IPS-NIHi11 (cell line): ENCODE data around the gene WRNIP1.

Experiments
- DNase-seq: peaks from one replicate; pipeline ENCODE4 v3.0.0; 2012; ENCODE audit warnings: mixed read lengths, low spot score

The WRNIP1 gene

DNA sequence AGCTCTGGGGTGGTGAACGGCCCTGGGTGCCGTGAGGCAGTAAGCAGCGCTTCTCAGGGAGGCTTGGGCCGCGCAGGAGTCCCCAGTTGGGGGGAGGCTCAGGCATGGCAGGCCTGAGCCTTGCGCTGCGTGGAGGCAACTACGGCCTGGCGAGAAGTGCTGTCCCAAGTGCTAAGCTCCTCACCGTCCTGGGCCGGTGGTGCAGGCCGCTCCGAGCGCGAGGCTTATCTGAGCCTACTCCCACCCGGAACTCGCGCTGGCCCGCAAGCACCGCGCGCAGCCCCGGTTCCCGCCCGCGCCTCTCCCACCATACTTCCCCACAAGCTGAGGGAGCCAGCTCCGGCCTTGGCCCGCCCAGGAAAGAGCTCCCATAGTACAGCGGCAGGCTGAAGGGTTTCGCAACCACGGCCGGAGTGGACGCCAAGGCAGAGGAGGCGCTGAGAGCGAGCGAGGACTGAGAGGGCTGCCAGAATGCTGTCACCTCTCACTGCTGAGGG lies 1.8 kb upstream of the WRNIP1 start:
- DNase-seq = no peak

DNA sequence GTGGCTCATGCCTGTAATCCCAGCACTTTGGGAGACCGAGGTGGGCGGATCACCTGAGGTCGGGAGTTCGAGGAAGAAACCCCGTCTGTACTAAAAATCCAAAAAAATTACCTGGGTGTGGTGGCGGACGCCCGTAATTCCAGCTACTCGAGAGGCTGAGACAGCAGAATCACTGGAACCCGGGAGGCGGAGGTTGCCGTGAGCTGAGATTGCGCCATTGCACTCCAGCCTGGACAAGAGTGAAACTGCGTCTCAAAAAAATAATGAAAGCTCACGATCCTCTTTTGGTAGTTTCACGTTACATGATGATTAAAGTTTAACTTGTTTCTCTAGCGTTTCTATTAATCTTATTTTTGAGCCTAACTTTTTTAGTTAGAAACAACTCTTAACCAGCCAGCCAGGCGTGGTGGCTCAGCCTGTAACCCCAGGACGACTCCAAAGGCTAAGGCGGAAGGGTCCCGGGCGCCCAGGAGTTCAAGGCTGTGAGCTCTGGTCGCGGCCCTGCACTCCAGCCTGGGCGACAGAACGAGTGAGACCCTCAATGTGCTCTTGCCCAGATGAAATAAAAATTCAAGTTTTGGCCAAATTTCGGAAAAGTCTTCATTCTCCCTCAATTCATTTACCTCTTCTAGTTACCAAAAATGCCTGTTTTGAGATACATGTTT lies 1.2 kb upstream of the WRNIP1 start:
- DNase-seq = no peak

DNA sequence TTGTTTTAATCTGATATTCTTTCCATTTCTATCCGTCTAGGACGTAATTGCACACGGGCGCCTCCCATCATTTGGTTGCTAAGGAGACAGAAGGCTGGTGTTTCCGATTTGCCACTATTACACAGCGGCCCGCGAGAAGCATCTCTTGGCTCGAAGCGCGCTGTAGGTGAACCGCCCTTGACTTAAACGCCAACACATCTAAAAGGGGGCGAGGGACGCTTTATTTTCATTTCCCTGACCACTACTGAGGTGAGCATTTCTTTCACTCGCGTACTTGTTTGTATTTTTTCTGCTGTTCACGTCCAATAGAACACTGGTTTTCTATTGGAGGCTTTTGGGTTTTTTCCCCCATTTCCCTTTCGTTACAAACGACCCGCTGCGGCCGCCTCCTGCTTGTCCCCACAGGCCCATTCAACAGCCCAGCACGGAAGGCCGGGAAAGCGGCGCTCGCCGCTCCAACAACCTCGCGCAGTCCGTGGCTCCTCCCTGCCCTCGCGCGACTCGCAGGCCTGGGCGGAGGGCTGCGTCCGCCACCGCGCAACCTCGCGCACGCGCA lies 505 bp upstream of the WRNIP1 start:
- DNase-seq = peak; percentile 49

DNA sequence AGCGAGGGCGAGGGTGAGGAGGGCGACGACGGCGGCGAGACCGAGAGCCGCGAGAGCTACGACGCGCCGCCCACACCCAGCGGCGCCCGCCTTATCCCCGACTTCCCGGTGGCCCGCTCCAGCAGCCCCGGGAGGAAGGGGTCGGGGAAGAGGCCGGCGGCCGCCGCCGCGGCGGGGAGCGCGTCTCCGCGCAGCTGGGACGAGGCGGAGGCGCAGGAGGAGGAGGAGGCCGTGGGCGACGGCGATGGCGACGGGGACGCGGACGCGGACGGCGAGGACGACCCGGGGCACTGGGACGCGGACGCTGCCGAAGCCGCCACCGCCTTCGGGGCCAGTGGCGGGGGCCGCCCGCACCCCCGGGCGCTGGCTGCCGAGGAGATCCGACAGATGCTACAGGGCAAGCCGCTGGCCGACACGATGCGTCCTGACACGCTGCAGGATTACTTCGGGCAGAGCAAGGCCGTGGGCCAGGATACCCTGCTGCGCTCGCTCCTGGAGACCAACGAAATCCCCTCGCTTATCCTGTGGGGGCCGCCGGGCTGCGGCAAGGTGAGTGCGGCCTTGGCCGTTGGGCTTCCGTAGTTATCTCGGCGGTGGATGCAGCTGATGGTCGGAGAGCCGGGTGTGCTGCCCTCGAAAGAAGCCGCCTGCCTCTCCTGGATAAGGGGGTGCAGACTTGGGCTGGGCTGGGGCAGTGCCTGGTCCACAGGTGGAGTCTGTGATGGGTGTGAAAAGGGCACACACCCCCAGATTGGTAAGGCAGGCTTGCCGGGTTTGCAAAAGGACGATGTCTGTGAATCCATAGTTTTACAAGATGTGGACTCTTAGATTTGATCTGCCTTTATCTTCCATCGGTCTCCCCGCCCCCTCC lies 938 bp downstream of the WRNIP1 start:
- DNase-seq = peak; percentile 76

DNA sequence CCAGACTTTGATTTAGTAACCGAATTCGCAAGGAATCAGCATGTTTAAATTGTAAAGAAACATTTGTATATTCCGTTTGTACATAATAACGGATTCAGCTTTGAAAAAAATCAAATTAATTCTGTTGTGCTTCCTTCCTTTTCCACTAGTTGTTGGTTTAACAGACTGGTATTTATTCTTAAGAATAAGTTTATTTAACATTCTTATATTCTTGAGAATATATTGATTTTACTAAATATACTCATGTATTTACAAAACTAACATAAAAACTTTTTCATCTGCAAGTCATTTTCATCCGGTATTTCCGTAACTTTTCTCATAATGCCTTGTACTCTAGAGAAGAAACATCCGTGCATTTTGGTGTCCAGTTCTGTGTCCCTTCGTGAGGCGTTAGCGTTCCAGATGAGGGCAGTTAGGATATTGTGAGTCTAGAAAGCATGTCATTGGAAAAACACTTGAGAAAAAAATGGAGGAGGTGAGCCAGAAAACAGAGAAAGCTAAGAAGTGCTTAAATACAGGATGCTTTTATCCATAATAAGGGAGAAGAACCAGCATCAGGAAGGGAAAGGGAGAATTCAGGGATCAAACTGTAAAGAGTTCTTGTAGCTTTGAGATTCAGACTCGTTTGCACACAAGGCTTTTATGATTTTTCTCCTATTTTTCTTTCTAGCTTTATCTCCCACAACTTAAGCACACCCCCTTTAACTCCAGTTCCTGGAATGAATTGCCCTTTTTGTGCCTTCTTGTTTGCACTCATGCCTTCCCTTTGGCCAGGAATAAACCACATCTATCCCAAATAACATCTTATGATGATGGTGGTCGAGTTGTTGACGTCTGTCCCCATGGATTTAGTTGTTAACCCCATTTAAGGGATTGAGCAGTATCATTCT lies 1.8 kb downstream of the WRNIP1 start:
- DNase-seq = no peak

DNA sequence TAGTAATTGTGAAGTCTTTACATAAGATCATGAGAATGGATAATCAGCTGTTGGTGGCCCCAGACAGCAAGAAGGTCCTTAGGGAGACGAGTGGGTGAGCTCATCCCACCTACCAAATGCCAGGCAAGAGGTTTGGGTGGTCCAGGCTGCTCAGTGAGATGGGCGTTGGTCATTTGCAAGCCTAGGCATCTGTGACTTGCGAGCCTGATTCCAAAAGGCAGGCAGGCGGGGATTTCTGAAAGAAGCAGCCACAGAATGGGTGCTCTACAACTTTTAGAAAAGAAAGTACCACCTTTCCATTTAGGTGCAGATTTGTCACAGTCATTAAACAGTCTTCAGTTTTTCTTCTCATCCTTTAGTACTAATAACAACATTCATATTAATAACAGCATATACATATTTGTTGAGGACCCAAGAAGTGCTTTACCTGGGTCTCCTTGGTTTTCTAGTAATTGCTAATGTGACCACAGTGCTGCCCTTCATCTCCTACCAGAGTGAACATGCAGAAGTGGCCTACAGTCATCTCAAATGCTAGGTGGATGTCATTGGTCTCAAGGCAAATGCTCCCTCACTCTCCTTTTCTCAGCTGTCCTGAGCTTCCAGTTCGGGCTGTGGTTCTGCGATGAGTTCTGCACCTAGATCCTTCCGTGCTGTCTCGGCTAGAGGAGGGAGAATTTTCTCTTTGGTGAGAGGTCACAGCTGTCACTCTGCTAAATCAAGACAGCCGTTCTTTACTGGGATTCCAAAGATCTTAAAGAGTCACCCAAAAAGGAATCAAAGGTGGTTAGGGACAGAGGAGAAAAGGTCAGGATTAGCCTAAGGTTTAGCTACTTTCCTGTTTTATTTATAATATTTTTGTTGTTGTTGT lies 2.7 kb downstream of the WRNIP1 start:
- no peak for DNase-seq

DNA sequence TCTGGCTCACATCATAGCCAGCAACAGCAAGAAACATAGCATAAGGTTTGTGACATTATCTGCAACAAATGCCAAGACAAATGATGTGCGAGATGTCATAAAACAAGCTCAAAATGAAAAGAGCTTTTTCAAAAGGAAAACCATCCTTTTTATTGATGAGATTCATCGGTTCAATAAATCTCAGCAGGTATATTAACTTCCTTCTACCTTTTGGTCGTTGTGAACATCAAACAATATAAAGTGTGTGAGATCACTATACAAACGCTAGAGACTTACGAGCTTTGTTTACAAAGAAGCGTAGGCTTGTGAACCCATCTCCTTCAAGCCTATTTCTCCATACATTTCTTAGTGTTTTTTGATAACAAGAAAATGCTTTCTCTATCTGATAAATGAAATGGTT lies 3.5 kb downstream of the WRNIP1 start:
- DNase-seq = no peak

DNA sequence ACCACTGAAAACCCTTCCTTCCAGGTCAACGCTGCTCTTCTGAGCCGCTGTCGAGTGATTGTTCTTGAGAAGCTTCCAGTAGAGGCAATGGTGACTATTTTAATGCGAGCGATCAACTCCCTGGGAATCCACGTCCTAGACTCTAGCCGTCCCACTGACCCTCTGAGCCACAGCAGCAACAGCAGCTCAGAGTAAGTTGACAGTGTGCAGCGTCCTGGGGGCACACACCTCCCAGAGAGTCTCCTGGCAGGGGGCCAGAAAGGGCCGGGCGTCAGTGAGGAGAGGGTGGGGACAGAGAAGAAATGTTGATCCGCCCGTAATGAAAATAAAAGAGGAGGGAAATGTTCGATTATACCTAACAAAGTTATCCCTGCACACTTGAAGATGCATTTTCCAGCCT lies 5.0 kb downstream of the WRNIP1 start:
- no peak for DNase-seq

DNA sequence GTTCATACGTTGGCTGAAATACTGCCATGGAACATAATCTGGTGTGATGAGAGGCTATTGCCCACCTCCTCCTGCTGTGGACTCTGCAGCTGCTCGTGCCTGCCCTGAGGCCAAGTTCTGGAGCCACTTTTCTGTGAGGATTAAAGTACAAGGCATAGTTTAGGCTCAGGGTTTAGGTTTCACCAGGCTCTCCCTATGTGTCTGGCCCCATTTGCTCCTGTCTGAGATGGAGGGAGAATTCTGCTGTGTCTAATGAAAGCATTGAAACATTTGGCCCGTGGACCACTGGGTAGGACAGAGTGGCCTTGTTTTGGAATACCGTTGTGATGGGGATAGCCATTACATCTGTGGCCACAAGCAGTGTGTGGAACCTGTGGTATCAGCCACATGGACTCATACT lies 5.9 kb downstream of the WRNIP1 start:
- DNase-seq = no peak

DNA sequence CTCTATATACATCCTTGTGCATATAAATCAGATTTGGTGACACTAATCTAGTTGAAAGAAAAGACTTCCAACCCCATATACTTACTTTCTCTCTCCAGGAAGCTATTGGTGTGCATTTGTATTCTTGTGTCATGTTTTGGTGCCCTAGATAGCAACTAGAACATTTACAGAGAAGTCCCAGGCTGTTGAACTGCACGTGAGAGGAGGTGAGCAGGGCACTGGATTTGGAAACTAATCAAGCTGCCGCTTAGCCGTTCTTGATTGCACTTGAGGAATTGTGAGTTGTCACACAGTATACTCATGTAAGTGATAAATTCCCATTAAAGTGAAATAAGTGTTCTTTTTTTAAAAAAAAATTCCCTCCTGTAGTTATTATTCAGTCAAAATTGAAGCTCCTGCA lies 7.6 kb downstream of the WRNIP1 start:
- DNase-seq = no peak

DNA sequence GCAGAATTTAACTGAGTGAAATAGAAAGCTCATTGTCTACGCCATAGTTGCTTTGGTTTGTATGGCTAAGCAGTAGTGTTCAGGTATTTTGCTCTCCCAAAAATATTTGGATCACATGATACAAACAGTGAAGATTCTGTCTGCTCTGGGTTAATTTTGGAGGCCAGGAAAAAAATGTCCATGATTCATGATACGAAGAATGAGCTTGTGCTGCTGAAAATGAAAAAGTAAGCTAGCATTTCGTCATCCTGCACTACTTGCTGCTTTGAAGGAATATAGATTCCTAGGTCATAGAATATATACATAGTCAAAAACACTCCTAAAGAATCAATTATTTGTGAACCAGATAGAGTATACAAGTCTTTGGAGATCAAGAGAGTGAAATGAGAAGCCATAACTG lies 8.3 kb downstream of the WRNIP1 start:
- no peak for DNase-seq

DNA sequence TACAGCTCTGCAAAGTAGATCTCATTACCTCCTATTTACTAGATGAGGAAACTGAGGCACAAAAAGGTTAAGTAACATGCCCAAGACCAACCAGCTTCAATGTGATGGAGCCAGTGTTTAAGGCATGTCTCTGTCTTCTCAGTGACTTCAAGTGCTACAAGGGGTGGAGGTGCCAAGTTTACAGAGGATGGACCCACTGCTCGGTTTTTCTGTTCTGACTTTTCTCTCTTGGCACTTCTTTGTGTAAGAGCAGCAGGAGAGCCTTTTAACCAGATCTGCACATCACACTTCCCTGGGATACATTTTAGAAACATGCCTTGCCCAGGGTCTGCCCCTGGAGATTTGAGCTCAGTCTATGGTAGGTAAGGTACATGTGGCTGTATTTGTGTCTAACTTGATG lies 9.8 kb downstream of the WRNIP1 start:
- DNase-seq = no peak

DNA sequence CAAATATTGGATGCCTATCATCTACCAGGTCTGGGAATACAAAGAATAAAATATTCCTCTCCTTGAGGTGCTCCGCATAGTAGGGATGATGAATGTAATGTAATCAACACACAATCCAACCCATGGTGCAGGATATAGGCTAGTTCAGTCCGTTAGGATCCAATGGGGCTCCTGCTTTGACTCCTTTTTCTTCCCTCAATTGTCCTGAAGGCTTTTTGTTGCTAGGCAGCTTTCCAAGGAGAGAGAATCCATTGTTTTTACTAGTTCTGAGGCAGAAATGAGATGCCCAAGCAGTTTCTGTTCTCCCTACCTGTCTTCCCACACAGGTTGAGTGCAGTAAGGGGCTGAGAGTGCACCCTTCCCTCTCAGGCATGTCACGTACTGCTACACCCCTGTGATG lies 12.1 kb downstream of the WRNIP1 start:
- DNase-seq = no peak

DNA sequence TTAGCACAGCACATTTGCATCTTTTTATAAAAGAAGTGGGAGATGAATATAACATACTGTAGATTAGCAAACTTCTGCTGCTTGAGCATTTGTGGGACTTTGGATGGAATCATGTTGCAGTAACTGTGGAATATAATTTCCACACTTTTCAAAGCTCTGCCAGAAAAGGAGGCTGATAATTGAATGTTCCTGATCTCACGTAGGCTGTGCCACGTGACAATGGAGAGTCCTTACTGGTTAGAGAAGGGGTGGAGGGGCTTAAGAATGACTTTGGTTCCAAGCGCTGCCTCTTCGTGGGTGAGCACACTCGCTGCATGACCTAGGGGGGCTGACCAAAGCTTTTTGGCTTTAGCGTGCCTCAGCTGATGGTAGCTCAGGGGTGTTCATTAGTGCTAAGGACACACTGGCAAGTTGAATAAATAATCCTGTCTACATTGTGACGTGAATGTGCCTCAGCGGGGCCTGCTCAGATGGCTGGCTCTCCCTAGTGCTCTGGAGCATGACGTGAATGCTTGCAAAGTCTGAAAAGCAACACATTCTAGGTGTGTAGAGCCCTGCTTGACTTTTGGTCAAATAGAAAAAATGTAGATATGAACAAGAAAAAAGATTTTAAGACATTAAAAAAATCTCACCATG lies 15.0 kb downstream of the WRNIP1 start:
- DNase-seq = no peak

DNA sequence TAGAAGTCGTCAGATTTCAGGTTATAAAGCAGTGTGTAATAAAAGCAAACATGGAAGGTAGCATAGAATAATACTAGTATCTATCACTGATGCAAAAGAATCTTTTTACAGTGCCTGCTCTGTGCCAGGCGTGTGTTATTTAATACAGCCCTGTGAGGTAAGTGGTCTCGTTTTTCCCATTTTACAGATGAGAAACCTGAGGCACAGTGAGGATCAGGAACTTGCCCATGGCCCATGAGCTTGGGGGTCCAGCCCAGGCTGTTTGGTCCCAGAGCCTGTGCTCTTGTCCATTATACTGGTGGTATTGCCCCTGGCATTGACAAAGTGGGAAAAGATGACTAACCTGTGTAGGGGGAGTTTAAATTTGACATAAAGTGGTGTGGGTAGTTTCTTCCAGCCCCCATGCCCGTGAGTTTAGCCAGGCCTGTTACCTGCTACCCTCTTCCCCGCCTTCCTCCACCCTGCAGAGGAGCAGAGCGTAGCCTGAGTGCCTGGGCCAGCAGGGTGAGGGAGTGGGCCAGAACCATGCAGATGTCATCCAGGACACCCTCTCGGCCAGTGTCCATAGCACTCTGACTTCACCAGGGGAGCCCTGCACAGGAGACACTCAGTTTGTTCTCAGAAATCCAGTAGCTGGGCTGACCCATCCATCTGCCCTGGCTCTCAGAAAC lies 16.6 kb downstream of the WRNIP1 start:
- no peak for DNase-seq

DNA sequence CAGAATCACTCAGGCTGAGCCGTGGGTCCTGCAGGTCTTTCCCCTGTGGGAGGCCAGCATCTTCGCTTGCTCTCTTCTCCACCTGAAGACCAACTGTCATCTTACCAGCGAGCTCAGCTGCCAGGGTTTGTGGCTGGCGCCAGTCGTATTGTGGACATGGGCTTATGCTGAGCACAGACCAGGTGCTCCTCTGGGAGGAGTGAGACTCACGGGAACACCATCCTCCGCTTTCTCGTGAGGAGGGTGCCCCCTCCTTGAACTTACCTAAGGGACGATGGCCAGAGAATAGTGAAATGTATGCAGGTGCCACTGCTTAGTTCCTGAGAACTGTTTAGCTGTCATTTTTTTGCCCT lies 17.1 kb downstream of the WRNIP1 start:
- no peak for DNase-seq

DNA sequence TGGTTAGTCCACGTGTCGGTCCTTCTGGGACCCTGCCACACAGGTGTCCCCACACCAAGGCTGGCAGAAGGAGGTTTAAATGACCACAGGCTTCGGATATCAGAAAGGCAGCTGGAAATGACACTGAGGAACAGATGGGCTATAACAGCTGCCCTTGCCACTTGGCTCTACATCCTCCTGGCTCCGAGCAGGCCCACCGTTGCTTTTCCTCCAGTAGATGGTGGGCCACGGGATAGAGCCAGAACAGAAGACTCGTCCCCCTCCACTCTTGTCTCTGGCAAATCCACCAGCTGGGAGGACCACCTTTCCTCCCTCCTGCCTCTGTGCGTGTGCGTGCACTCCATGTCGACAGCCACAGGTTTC lies 17.6 kb downstream of the WRNIP1 start:
- no peak for DNase-seq

DNA sequence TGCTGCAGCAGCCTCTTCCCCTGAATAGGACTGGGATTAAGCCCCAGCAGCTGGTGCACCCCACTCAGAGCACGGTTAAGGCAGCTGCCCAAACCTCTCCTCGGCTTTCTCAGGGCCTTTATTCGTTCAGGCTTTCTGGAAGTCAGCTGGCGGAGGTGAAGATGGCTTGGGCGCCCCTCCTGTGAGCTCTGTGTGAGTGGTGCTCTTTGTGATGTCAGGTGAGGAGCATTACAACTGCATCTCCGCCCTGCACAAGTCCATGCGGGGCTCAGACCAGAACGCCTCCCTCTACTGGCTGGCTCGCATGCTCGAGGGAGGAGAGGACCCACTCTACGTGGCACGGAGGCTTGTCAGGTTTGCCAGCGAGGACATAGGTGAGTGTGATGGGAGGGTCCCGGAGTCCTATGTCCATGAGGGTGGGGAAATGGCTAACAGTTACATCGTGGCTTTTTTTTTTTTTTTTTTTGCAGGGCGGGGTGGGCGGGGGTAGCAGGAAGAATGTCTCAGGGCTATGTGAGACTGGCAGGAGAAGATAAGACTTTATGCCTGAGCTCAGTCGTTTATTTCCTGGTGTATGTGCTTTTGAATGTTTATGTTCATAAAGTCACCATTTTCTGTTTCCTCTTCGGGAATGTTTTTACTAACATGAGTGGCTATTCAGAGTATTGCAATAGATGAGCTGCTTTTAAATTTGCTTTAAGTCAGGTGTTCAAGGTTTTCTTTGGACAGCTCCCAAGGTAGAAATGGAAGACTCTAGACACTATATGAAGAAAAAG lies 18.2 kb downstream of the WRNIP1 start:
- DNase-seq = peak; percentile 39

DNA sequence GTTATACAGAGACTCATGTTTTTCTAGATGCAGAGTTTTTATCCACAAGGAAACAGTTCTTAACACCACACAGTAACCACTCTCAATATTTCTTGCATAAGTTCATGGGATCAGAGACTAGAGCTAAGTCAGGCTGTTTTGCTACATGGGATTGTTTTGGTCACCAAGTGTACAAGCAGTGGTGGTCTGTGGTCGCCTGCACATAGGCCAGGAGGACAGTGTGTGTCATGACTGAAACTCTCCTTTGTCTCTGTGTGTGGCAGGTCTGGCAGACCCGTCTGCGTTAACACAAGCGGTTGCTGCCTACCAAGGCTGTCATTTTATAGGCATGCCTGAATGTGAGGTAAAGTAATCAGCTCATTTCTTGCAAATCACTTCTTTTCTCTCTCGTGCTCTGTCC lies 18.9 kb downstream of the WRNIP1 start:
- DNase-seq = no peak

DNA sequence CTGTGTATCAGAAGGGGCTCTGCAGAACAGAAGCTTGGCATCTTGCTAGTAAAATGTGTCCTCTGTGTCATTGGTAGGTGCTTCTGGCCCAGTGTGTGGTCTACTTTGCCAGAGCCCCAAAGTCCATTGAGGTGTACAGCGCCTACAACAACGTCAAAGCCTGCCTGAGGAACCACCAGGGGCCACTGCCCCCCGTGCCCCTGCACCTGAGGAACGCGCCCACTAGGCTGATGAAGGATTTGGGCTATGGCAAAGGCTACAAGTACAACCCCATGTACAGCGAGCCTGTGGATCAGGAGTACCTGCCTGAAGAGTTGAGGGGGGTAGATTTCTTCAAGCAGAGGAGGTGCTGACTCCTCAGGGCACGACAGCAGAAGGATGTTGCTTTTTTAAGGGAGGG lies 19.7 kb downstream of the WRNIP1 start:
- no peak for DNase-seq
